A673 (cell line): ENCODE measurements around the gene CFI.

Experiments
- EZH2 ChIP-seq: fragments of 200-600 bp; sonication (generic); IDR thresholded peaks from 2 replicates; pipeline ENCODE4 v1.6.1; 2017; ENCODE audit warnings: borderline replicate concordance, low read depth, mild to moderate bottlenecking, mixed read lengths, antibody characterized with exemption, low read length; ENCODE audit not compliant: poor library complexity, severe bottlenecking
- TF ChIP-seq, protein P1 (sequence below): fragments of 300-800, 200-600 bp; sonication (generic); conservative IDR thresholded peaks from 2 replicates; pipeline ENCODE4 v1.5.1; 2017; ENCODE audit warnings: low read depth, mild to moderate bottlenecking, antibody characterized with exemption, low read length, moderate library complexity, mixed read lengths

DNA sequence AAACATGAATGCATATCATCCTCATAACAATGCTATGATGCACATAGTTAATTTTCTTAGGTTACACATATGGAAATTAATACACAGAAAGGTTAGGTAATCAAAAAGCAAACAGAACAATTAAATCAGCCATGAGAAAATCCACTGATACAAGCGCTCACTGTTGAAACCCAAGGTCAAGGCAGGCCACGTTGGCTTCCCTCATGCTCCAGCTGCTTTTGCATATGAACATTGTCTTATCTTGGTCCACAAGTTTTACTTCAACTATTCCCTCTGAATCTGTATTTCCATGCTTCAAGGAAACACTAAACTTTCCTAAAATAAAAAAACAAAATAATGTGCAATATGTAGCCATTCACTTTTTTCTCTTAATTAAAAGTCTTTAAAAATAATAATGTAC lies 37.4 kb downstream of the CFI start:
- TF ChIP-seq, protein P1, sequence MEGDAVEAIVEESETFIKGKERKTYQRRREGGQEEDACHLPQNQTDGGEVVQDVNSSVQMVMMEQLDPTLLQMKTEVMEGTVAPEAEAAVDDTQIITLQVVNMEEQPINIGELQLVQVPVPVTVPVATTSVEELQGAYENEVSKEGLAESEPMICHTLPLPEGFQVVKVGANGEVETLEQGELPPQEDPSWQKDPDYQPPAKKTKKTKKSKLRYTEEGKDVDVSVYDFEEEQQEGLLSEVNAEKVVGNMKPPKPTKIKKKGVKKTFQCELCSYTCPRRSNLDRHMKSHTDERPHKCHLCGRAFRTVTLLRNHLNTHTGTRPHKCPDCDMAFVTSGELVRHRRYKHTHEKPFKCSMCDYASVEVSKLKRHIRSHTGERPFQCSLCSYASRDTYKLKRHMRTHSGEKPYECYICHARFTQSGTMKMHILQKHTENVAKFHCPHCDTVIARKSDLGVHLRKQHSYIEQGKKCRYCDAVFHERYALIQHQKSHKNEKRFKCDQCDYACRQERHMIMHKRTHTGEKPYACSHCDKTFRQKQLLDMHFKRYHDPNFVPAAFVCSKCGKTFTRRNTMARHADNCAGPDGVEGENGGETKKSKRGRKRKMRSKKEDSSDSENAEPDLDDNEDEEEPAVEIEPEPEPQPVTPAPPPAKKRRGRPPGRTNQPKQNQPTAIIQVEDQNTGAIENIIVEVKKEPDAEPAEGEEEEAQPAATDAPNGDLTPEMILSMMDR, result no peak
- TF ChIP-seq EZH2, result no peak
